ENCODE measurements around the gene MYO3B. TPM values are rescaled to one million over a fixed set of nuclear protein-coding genes. Genes with fewer than 3 reads are reported as not detected.

Gene MYO3B
- total and polyA plus RNA-seq, 11 donors: 0.09 to 0.19 (median 0.10) TPM; not detected in 8

DNA sequence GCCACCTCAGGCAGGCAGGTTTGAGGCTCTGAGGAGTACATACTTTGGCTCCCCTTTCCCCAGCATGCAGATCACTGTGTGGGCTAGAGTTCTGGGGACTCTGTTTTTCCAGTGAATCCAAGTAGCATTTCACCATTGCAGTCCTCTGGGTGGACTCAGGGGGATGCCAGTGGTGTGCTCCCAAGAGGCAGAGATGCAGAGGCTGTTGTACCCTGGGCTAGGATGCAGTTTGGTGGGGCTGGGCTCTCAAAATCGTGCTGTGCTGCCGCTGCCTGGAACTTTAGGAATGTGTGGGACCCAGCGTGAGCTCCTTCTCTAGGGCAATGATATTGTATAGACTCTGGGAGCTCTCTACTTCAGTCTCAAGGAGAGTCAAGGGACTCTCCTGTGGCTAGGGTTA is 104.9 kb downstream of the MYO3B start:
- WGBS, 4 donors: 21 to 37% (median 27%) methylated on average over 3 of the region's 3 CpGs
- Histone ChIP-seq H3K4me3 (no peak overlapping the region), H3K27ac (no peak overlapping the region), H3K4me1 (no peaks in the 10 kb centered on the region), H3K27me3 (no peaks in the 10 kb centered on the region), H3K36me3 (no peaks in the 10 kb centered on the region), H3K9me3 (peaks cover 0 to 4% (median 0%) of the 10 kb centered on the region in 12 donors)
- intact Hi-C loops (cut with DNase I): no loop called here
- TF ChIP-seq, protein P1, sequence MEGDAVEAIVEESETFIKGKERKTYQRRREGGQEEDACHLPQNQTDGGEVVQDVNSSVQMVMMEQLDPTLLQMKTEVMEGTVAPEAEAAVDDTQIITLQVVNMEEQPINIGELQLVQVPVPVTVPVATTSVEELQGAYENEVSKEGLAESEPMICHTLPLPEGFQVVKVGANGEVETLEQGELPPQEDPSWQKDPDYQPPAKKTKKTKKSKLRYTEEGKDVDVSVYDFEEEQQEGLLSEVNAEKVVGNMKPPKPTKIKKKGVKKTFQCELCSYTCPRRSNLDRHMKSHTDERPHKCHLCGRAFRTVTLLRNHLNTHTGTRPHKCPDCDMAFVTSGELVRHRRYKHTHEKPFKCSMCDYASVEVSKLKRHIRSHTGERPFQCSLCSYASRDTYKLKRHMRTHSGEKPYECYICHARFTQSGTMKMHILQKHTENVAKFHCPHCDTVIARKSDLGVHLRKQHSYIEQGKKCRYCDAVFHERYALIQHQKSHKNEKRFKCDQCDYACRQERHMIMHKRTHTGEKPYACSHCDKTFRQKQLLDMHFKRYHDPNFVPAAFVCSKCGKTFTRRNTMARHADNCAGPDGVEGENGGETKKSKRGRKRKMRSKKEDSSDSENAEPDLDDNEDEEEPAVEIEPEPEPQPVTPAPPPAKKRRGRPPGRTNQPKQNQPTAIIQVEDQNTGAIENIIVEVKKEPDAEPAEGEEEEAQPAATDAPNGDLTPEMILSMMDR (IDR thresholded peaks at IDR 0.05): no peak
- TF ChIP-seq POLR2A (IDR thresholded peaks at IDR 0.05): no peak
- no peak for ATAC-seq
- DNase-seq: no peak

DNA sequence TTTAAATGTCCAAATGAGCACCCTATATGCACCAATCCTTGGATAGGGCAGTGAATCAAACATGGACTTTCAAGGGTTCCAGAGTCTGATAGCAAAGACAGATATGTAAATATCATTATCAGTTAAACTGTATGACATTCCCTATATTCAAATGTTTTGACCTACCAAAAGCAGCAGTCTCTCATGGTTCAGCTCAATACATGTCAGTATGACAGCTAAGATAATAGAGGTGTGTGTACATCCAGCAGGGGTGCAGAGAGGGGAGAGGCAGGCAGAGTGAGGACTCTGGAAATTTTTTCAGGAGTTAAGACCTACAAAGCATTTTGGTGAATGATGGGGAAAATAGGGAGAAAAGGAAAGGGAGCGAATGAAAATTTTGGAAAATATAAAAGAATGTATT is 106.3 kb downstream of the MYO3B start:
- intact Hi-C loops (cut with DNase I): no loop called here
- Histone ChIP-seq H3K4me3 (no peak overlapping the region), H3K4me1 (no peaks in the 10 kb centered on the region), H3K9me3 (peaks cover 0 to 7% (median 0%) of the 10 kb centered on the region in 12 donors), H3K36me3 (no peaks in the 10 kb centered on the region), H3K27ac (no peak overlapping the region), H3K27me3 (no peaks in the 10 kb centered on the region)
- WGBS, 4 donors: 86 to 96% (median 92%) methylated on average over 1 of the region's 1 CpG
- DNase-seq (no peak), ATAC-seq (no peak)
- TF ChIP-seq POLR2A (IDR thresholded peaks at IDR 0.05): no peak
- TF ChIP-seq, protein P1 (IDR thresholded peaks at IDR 0.05): no peak

DNA sequence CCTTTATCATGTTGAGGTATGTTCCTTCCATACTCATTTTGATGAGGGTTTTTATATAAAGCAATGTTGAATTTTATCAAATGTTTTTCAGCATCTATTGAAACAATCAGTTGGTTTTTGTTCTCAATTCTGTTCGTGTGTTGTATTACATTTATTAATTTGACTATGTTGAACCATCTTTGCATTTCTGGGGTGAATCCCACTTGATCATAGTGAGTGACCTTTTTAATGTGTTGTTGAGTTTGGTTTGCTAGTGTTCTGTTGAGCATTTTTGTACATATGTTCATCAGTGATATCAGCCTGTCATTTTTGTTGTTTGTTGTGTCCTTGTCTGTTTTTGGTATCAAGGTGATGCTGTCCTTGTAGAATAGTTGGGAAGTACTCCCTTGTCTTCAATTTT is 110.9 kb downstream of the MYO3B start:
- DNase-seq (no peak), ATAC-seq (no peak)
- intact Hi-C loops (cut with DNase I): no loop called here
- Histone ChIP-seq H3K27ac (no peak overlapping the region), H3K9me3 (peaks cover 0 to 27% (median 0%) of the 10 kb centered on the region in 12 donors), H3K4me3 (no peak overlapping the region), H3K27me3 (no peaks in the 10 kb centered on the region), H3K4me1 (no peaks in the 10 kb centered on the region), H3K36me3 (no peaks in the 10 kb centered on the region)
- WGBS, 4 donors: 55 to 74% (median 71%) methylated on average over 1 of the region's 1 CpG
- TF ChIP-seq POLR2A (IDR thresholded peaks at IDR 0.05): no peak
- TF ChIP-seq, protein P1 (IDR thresholded peaks at IDR 0.05): no peak

DNA sequence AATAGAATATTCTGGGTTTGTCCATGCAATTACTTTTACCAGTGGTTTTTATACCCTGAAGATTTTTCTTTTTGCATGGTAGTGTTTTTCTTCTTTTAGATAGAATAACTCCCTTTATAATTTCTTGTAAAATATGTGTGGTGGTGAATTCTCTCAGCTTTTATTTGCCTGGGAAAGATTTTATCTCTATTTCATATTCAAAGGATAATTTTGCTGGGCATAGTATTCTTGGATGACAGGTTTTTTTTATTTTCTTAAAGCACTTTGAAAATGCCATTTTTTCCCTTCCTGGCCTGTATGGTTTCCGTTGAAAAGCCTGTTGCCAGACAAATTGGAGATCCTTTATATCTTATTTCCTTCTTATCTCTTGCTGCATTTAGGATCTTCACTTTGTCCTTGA is 113.5 kb downstream of the MYO3B start:
- no peaks in the 10 kb centered on the region for H3K36me3 ChIP-seq
- intact Hi-C loops (cut with DNase I): no loop called here
- H3K9me3 ChIP-seq: peaks cover 0 to 32% (median 0%) of the 10 kb centered on the region in 12 donors
- 56 to 87% (median 71%) methylated on average over 1 of the region's 1 CpG for WGBS, 4 donors
- no peaks in the 10 kb centered on the region for H3K4me1 ChIP-seq
- no peak overlapping the region for H3K4me3 ChIP-seq
- DNase-seq (no peak), ATAC-seq (no peak)
- peaks cover 0 to 8% (median 0%) of the 10 kb centered on the region in 9 donors for H3K27me3 ChIP-seq
- H3K27ac ChIP-seq: no peak overlapping the region
- TF ChIP-seq, protein P1 (IDR thresholded peaks at IDR 0.05): no peak
- no peak for TF ChIP-seq POLR2A (IDR thresholded peaks at IDR 0.05)
